GM21619 (cell line): ENCODE measurements around the gene LARGE1.
"Not testable (repeated sequence)": the region's sequence is repeated elsewhere in the genome, so short reads cannot be mapped to it uniquely, and the experiment has no call there.

ENCODE experiments used
- ATAC-seq: cut with Tn5 transposase; IDR thresholded peaks from one replicate; pipeline ENCODE4 v1.9.1; 2021; ENCODE audit not compliant: unreplicated experiment

LARGE1 gene

GRCh38 chr22:33393432-33393831 lies 526.8 kb downstream of the LARGE1 start:
- ATAC-seq: no peak

GRCh38 chr22:33391298-33391697 lies 529.0 kb downstream of the LARGE1 start:
- no peak for ATAC-seq

- no peak for ATAC-seq
Measured at GRCh38 chr22:33389936-33390335, 530.3 kb downstream of the LARGE1 start.

- ATAC-seq: no peak
Measured at GRCh38 chr22:33386270-33386669, 534.0 kb downstream of the LARGE1 start.

- ATAC-seq: no peak
Measured at GRCh38 chr22:33385611-33386010, 534.7 kb downstream of the LARGE1 start.

GRCh38 chr22:33382436-33382835 lies 537.8 kb downstream of the LARGE1 start:
- ATAC-seq: no peak

- ATAC-seq: no peak
Measured at GRCh38 chr22:33381531-33382406, 538.5 kb downstream of the LARGE1 start.

GRCh38 chr22:33380789-33381530 lies 539.3 kb downstream of the LARGE1 start:
- ATAC-seq: no peak

- no peak for ATAC-seq
Measured at GRCh38 chr22:33379836-33380235, 540.4 kb downstream of the LARGE1 start.

- no peak for ATAC-seq
Measured at GRCh38 chr22:33372875-33373274, 547.4 kb downstream of the LARGE1 start.

GRCh38 chr22:33363256-33363655 lies 557.0 kb downstream of the LARGE1 start:
- ATAC-seq: not testable (repeated sequence)

- no peak for ATAC-seq
Measured at GRCh38 chr22:33362702-33363101, 557.6 kb downstream of the LARGE1 start.

GRCh38 chr22:33361581-33361980 lies 558.7 kb downstream of the LARGE1 start:
- no peak for ATAC-seq

- no peak for ATAC-seq
Measured at GRCh38 chr22:33357981-33358399, 562.3 kb downstream of the LARGE1 start.

- ATAC-seq: no peak
Measured at GRCh38 chr22:33354928-33355327, 565.3 kb downstream of the LARGE1 start.

- no peak for ATAC-seq
Measured at GRCh38 chr22:33353502-33353901, 566.8 kb downstream of the LARGE1 start.

GRCh38 chr22:33352768-33353167 lies 567.5 kb downstream of the LARGE1 start:
- ATAC-seq: no peak

GRCh38 chr22:33350961-33351360 lies 569.3 kb downstream of the LARGE1 start:
- ATAC-seq: no peak

- ATAC-seq: no peak
Measured at GRCh38 chr22:33350491-33350890, 569.8 kb downstream of the LARGE1 start.

GRCh38 chr22:33347002-33347401 lies 573.3 kb downstream of the LARGE1 start:
- no peak for ATAC-seq

- ATAC-seq: no peak
Measured at GRCh38 chr22:33341611-33342010, 578.7 kb downstream of the LARGE1 start.

GRCh38 chr22:33337524-33337923 lies 582.8 kb downstream of the LARGE1 start:
- no peak for ATAC-seq
